PC-3 (cell line): ENCODE results near the gene RABL3. TPM values are rescaled to one million over a fixed set of nuclear protein-coding genes. Genes with fewer than 3 reads are reported as not detected.

Source experiments
- ATAC-seq: fragments of 200-7000 bp; cut with Tn5 transposase; 2 replicates; pipeline ENCODE4 v1.9.1; 2020; ENCODE audit warnings: mild to moderate bottlenecking, moderate library complexity
- BruUV-seq: library from RNA; stranded (reverse); fragments of 400-500 nt; replicated peaks from 2 replicates; lab custom pipeline; 2021; lab: Mats Ljungman, UMichigan
- CTCF ChIA-PET: fragments of 300-600 bp; sonication (Branson Sonifier 250); formaldehyde crosslinking; loops from one replicate; lab custom pipeline; 2022; ENCODE audit warnings: antibody characterized with exemption; lab: Charles Lee
- POLR2A ChIA-PET: fragments of 300-600 bp; sonication (Branson Sonifier 250); formaldehyde crosslinking; loops from one replicate; lab custom pipeline; 2022; ENCODE audit warnings: antibody characterized with exemption; ENCODE audit not compliant: unreplicated experiment; lab: Charles Lee
- DNase-seq: peaks from one replicate; pipeline ENCODE4 v3.0.0-alpha.2; 2015
- H2AFZ ChIP-seq: fragments of 300-600 bp; sonication (generic); 2 replicates; pipeline ENCODE4 v1.6.0; 2016; ENCODE audit warnings: antibody characterized with exemption, low read length
- H3F3A ChIP-seq: fragments of 300-600 bp; sonication (generic); one replicate; pipeline ENCODE4 v1.6.0; 2017; ENCODE audit warnings: antibody characterized with exemption, low read length, control low read depth, mild to moderate bottlenecking; ENCODE audit not compliant: unreplicated experiment
- H3K27ac ChIP-seq: fragments of 300-600 bp; sonication (generic); 2 replicates; pipeline ENCODE4 v1.5.1; 2016; ENCODE audit warnings: mild to moderate bottlenecking, low read length
- H3K27me3 ChIP-seq: fragments of 300-600 bp; sonication (generic); 2 replicates; pipeline ENCODE4 v1.6.1; 2016; ENCODE audit warnings: low read length, mixed read lengths
- H3K36me3 ChIP-seq: fragments of 300-600 bp; sonication (generic); 2 replicates; pipeline ENCODE4 v1.6.1; 2016; ENCODE audit warnings: low read depth, mixed run types, low read length, mixed read lengths
- H3K4me1 ChIP-seq: fragments of 300-600 bp; sonication (generic); 2 replicates; pipeline ENCODE4 v1.5.1; 2016; ENCODE audit warnings: low read length; ENCODE audit not compliant: insufficient read depth
- H3K4me2 ChIP-seq: fragments of 300-600 bp; sonication (generic); 2 replicates; pipeline ENCODE4 v1.6.0; 2016; ENCODE audit warnings: low read length
- H3K4me3 ChIP-seq: fragments of 300-600 bp; sonication (generic); 2 replicates; pipeline ENCODE4 v1.5.1; 2016; ENCODE audit warnings: mild to moderate bottlenecking, low read length, mixed read lengths
- H3K79me2 ChIP-seq: fragments of 300-600 bp; sonication (generic); 2 replicates; pipeline ENCODE4 v1.6.1; 2017; ENCODE audit warnings: low read length, mixed read lengths
- H3K9ac ChIP-seq: fragments of 300-600 bp; sonication (generic); 2 replicates; pipeline ENCODE4 v1.6.0; 2016; ENCODE audit warnings: mild to moderate bottlenecking, low read length
- H3K9me2 ChIP-seq: fragments of 300-600 bp; sonication (generic); replicated peaks from 2 replicates; pipeline ENCODE4 v1.6.1; 2016; ENCODE audit warnings: mixed run types, low read length, mixed read lengths
- H3K9me3 ChIP-seq: fragments of 300-600 bp; sonication (generic); 2 replicates; pipeline ENCODE4 v1.6.1; 2016; ENCODE audit warnings: low read length, mixed read lengths
- H4K20me1 ChIP-seq: fragments of 300-600 bp; sonication (generic); 2 replicates; pipeline ENCODE4 v1.6.1; 2016; ENCODE audit warnings: low read length, mixed read lengths
- EZH2 ChIP-seq: fragments of 300-600 bp; sonication (generic); IDR thresholded peaks from one replicate; pipeline ENCODE4 v1.6.1; 2017; ENCODE audit warnings: antibody characterized with exemption, mild to moderate bottlenecking, low read length; ENCODE audit not compliant: unreplicated experiment
- EZH2phosphoT487 ChIP-seq: fragments of 300-600 bp; sonication (generic); IDR thresholded peaks from 2 replicates; pipeline ENCODE4 v1.6.1; 2018; ENCODE audit warnings: mild to moderate bottlenecking, antibody characterized with exemption, low read length, borderline replicate concordance
- intact Hi-C: fragments of 100-400 bp; cut with micrococcal nuclease; formaldehyde crosslinking; loops from 2 replicates; pipeline ENCODE4 v1.9.0; 2023
- total RNA-seq: library from RNA; depleted of rRNA; stranded (reverse); fragments of >200 nt; gene quantifications from 2 replicates; pipeline ENCODE4 v1.2.3, GENCODE V29; 2014
- TF ChIP-seq, protein P1 (sequence below): fragments of 300-600 bp; sonication (generic); conservative IDR thresholded peaks from 2 replicates; pipeline ENCODE4 v1.5.1; 2017; ENCODE audit warnings: antibody characterized with exemption, low read depth, mild to moderate bottlenecking, low read length

RABL3 gene
- total RNA-seq, 1 experiment from 2014 or later: 24.3 TPM

GRCh38 chr3:120756061-120756460 lies 13.7 kb upstream of the RABL3 start:
- intact Hi-C loops: no loop called here
- H3K4me2 ChIP-seq: no peak overlapping the region
- H3K9me2 ChIP-seq: no peaks in the 10 kb centered on the region
- DNase-seq (no peak), ATAC-seq (no peak)
- no peaks in the 10 kb centered on the region for H4K20me1 ChIP-seq
- no peak overlapping the region for H3K9ac ChIP-seq
- no peaks in the 10 kb centered on the region for H3F3A ChIP-seq
- no TSS peak for BruUV-seq
- H3K4me1 ChIP-seq: no peaks in the 10 kb centered on the region
- H3K4me3 ChIP-seq: no peak overlapping the region
- H2AFZ ChIP-seq: no peak overlapping the region
- H3K79me2 ChIP-seq: peaks cover 75% of the 10 kb centered on the region
- POLR2A ChIA-PET: no interaction called here
- H3K9me3 ChIP-seq: no peaks in the 10 kb centered on the region
- peaks cover 25% of the 10 kb centered on the region for H3K36me3 ChIP-seq
- no peaks in the 10 kb centered on the region for H3K27me3 ChIP-seq
- CTCF ChIA-PET: no interaction called here
- no peak overlapping the region for H3K27ac ChIP-seq
- no peak for TF ChIP-seq EZH2phosphoT487
- TF ChIP-seq EZH2: no peak
- TF ChIP-seq, protein P1, sequence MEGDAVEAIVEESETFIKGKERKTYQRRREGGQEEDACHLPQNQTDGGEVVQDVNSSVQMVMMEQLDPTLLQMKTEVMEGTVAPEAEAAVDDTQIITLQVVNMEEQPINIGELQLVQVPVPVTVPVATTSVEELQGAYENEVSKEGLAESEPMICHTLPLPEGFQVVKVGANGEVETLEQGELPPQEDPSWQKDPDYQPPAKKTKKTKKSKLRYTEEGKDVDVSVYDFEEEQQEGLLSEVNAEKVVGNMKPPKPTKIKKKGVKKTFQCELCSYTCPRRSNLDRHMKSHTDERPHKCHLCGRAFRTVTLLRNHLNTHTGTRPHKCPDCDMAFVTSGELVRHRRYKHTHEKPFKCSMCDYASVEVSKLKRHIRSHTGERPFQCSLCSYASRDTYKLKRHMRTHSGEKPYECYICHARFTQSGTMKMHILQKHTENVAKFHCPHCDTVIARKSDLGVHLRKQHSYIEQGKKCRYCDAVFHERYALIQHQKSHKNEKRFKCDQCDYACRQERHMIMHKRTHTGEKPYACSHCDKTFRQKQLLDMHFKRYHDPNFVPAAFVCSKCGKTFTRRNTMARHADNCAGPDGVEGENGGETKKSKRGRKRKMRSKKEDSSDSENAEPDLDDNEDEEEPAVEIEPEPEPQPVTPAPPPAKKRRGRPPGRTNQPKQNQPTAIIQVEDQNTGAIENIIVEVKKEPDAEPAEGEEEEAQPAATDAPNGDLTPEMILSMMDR: no peak

GRCh38 chr3:120753810-120754209 lies 11.5 kb upstream of the RABL3 start:
- ChIA-PET POLR2A (no interaction called here), CTCF (interaction anchor here (0.5 kb wide), 1 partner anchor 129 kb away, joined by 3 read pairs; no protein-coding TSS in a partner anchor)
- TF ChIP-seq, protein P1: no peak
- TF ChIP-seq EZH2phosphoT487 (no peak), EZH2 (no peak)
- Histone ChIP-seq H3K9ac (no peak overlapping the region), H3F3A (no peaks in the 10 kb centered on the region), H3K9me2 (no peaks in the 10 kb centered on the region), H3K9me3 (no peaks in the 10 kb centered on the region), H4K20me1 (no peaks in the 10 kb centered on the region), H3K27me3 (no peaks in the 10 kb centered on the region), H2AFZ (no peak overlapping the region), H3K36me3 (peaks cover 31% of the 10 kb centered on the region), H3K4me2 (no peak overlapping the region), H3K4me3 (no peak overlapping the region), H3K4me1 (no peaks in the 10 kb centered on the region), H3K27ac (no peak overlapping the region), H3K79me2 (peaks cover 85% of the 10 kb centered on the region)
- intact Hi-C loops: no loop called here
- DNase-seq (no peak), ATAC-seq (no peak)
- BruUV-seq: no TSS peak

- no TSS peak for BruUV-seq
- no peaks in the 10 kb centered on the region for H3F3A ChIP-seq
- H3K27ac ChIP-seq: no peak overlapping the region
- H3K4me3 ChIP-seq: no peak overlapping the region
- no peak for ATAC-seq
- intact Hi-C loops: no loop called here
- no peaks in the 10 kb centered on the region for H3K9me3 ChIP-seq
- no peak overlapping the region for H3K4me2 ChIP-seq
- no peaks in the 10 kb centered on the region for H3K27me3 ChIP-seq
- H3K36me3 ChIP-seq: peaks cover 31% of the 10 kb centered on the region
- ChIA-PET CTCF (no interaction called here), POLR2A (no interaction called here)
- no peak overlapping the region for H3K9ac ChIP-seq
- no peaks in the 10 kb centered on the region for H3K9me2 ChIP-seq
- H2AFZ ChIP-seq: no peak overlapping the region
- no peak for TF ChIP-seq EZH2
- no peak for DNase-seq
- H3K79me2 ChIP-seq: peaks cover 76% of the 10 kb centered on the region
- no peaks in the 10 kb centered on the region for H4K20me1 ChIP-seq
- no peaks in the 10 kb centered on the region for H3K4me1 ChIP-seq
Observed at GRCh38 chr3:120752865-120753264, 10.5 kb upstream of the RABL3 start.
